Measurements from ENCODE around the gene NR4A1.

- TF ChIP-seq, protein P1, sequence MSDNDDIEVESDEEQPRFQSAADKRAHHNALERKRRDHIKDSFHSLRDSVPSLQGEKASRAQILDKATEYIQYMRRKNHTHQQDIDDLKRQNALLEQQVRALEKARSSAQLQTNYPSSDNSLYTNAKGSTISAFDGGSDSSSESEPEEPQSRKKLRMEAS (IDR thresholded peaks at IDR 0.05) = 0 out of 2 replicates have a peak, but pooled peaks have one; percentile 39
- TF ChIP-seq TAF1 (IDR thresholded peaks at IDR 0.05; ENCODE audit: low read depth) (no peak), CREB1 (IDR thresholded peaks at IDR 0.05; ENCODE audit: low read depth) (no peak), YY1 (IDR thresholded peaks at IDR 0.05; ENCODE audit: low read depth) (no peak), RAD21 (IDR thresholded peaks at IDR 0.05; ENCODE audit: low read depth) (no peak)
Measured at GRCh38 chr12:52073531-52074381, 22.5 kb downstream of the NR4A1 start.
